ENCODE measurements around the gene KLHDC4. TPM values are rescaled to one million over a fixed set of nuclear protein-coding genes. Genes with fewer than 3 reads are reported as not detected.

Gene KLHDC4
- total and polyA plus RNA-seq, 5 donors from 2014 or later, result 17.0 to 104 (median 17.5) TPM

GRCh38 chr16:87698241-87698640 is 67.5 kb downstream of the KLHDC4 start:
- Mint-ChIP-seq H3K9me3 (no peaks in the 10 kb centered on the region), H3K27ac (peak overlapping the region in 2 of 3 donors; percentile 41 to 72), H3K36me3 (no peaks in the 10 kb centered on the region), H3K4me1 (peaks cover 0 to 42% (median 20%) of the 10 kb centered on the region in 4 donors), H3K4me3 (peak overlapping the region in 1 of 4 donors; percentile 63), H3K27me3 (no peaks in the 10 kb centered on the region)
- H3K9me3 ChIP-seq (ENCODE audit: control insufficient read depth in 2 of 2, low read length in 2 of 2), result no peaks in the 10 kb centered on the region
- peak in 1 of 2 donors; percentile 8 for ATAC-seq (ENCODE audit: low read depth in 2 of 2)
- no peaks in the 10 kb centered on the region for H3K27me3 ChIP-seq (ENCODE audit: control insufficient read depth, insufficient read depth, low read length)
- peaks cover 9% of the 10 kb centered on the region for H3K36me3 ChIP-seq (ENCODE audit: control insufficient read depth, insufficient read depth, low read length)
- no peak overlapping the region for H3K4me3 ChIP-seq (ENCODE audit: low read depth, low read length)
- peaks cover 28% of the 10 kb centered on the region for H3K4me1 ChIP-seq (ENCODE audit: control insufficient read depth, insufficient read depth, low read length, poor library complexity, severe bottlenecking)
- H3K27ac ChIP-seq (ENCODE audit: insufficient read depth, low read length, poor library complexity, severe bottlenecking), result no peak overlapping the region
- DNase-seq, result peak in 1 of 3 donors; percentile 32

- H3K4me3 Mint-ChIP-seq, result no peak overlapping the region
- H3K27ac ChIP-seq (ENCODE audit: insufficient read depth, low read length, poor library complexity, severe bottlenecking), result no peak overlapping the region
These were observed 68.0 kb downstream of the KLHDC4 start for GRCh38 chr16:87697792-87698191.

DNA sequence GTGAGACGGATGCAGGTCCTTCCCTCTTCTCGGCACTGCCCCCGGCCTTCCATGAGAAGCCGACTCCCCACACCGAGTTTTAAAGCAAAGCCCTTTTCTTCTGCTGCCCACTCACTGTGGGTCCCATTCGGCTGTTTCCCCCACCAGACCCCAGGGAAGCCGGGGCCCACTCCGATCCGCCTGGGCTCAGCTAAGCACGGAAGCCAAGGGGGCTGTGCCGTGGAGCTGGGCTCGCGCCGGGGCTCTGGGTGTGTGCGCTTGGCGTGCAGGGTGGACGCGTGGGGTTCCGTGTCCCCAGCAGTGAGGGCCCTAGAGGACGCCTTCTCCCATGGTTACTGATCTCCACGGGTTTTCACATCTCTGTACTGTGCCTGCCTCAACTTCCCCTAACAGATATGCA is 68.5 kb downstream of the KLHDC4 start:
- H3K27ac Mint-ChIP-seq, result peak overlapping the region in 2 of 3 donors; percentile 63 to 88
- no peak overlapping the region for H3K4me3 Mint-ChIP-seq
- no peaks in the 10 kb centered on the region for H3K9me3 ChIP-seq (ENCODE audit: control insufficient read depth in 2 of 2, low read length in 2 of 2)
- H3K4me3 ChIP-seq (ENCODE audit: low read depth, low read length), result no peak overlapping the region
- H3K9me3 Mint-ChIP-seq, result no peaks in the 10 kb centered on the region
- no peaks in the 10 kb centered on the region for H3K27me3 Mint-ChIP-seq
- no peak for ATAC-seq (ENCODE audit: low read depth in 2 of 2)
- H3K4me1 ChIP-seq (ENCODE audit: control insufficient read depth, insufficient read depth, low read length, poor library complexity, severe bottlenecking), result peaks cover 18% of the 10 kb centered on the region
- DNase-seq, result no peak
- no peaks in the 10 kb centered on the region for H3K27me3 ChIP-seq (ENCODE audit: control insufficient read depth, insufficient read depth, low read length)
- H3K4me1 Mint-ChIP-seq, result peaks cover 0 to 33% (median 14%) of the 10 kb centered on the region in 4 donors
- peaks cover 9% of the 10 kb centered on the region for H3K36me3 ChIP-seq (ENCODE audit: control insufficient read depth, insufficient read depth, low read length)
- H3K27ac ChIP-seq (ENCODE audit: insufficient read depth, low read length, poor library complexity, severe bottlenecking), result no peak overlapping the region
- H3K36me3 Mint-ChIP-seq, result no peaks in the 10 kb centered on the region

More at GRCh38 chr16:87697792-87698191, 68.0 kb downstream of the KLHDC4 start:
- H3K4me1 Mint-ChIP-seq, result peaks cover 0 to 39% (median 19%) of the 10 kb centered on the region in 4 donors
- no peaks in the 10 kb centered on the region for H3K36me3 Mint-ChIP-seq
- Histone ChIP-seq H3K4me1 (ENCODE audit: control insufficient read depth, insufficient read depth, low read length, poor library complexity, severe bottlenecking) (peaks cover 23% of the 10 kb centered on the region), H3K4me3 (ENCODE audit: low read depth, low read length) (no peak overlapping the region), H3K27me3 (ENCODE audit: control insufficient read depth, insufficient read depth, low read length) (no peaks in the 10 kb centered on the region), H3K9me3 (ENCODE audit: control insufficient read depth in 2 of 2, low read length in 2 of 2) (no peaks in the 10 kb centered on the region), H3K36me3 (ENCODE audit: control insufficient read depth, insufficient read depth, low read length) (peaks cover 9% of the 10 kb centered on the region)
- no peaks in the 10 kb centered on the region for H3K9me3 Mint-ChIP-seq
- no peaks in the 10 kb centered on the region for H3K27me3 Mint-ChIP-seq
- ATAC-seq (ENCODE audit: low read depth in 2 of 2) (no peak), DNase-seq (no peak)
- peak overlapping the region in 2 of 3 donors; percentile 41 to 88 for H3K27ac Mint-ChIP-seq

GRCh38 chr16:87696726-87697125 is 69.1 kb downstream of the KLHDC4 start:
- peaks cover 9% of the 10 kb centered on the region for H3K36me3 ChIP-seq (ENCODE audit: control insufficient read depth, insufficient read depth, low read length)
- no peaks in the 10 kb centered on the region for H3K9me3 Mint-ChIP-seq
- ATAC-seq (ENCODE audit: low read depth in 2 of 2) (no peak), DNase-seq (no peak)
- H3K4me3 Mint-ChIP-seq, result no peak overlapping the region
- no peak overlapping the region for H3K4me3 ChIP-seq (ENCODE audit: low read depth, low read length)
- H3K4me1 Mint-ChIP-seq, result peaks cover 0 to 29% (median 12%) of the 10 kb centered on the region in 4 donors
- H3K27ac Mint-ChIP-seq, result no peak overlapping the region
- H3K27me3 ChIP-seq (ENCODE audit: control insufficient read depth, insufficient read depth, low read length), result no peaks in the 10 kb centered on the region
- H3K27me3 Mint-ChIP-seq, result no peaks in the 10 kb centered on the region
- H3K27ac ChIP-seq (ENCODE audit: insufficient read depth, low read length, poor library complexity, severe bottlenecking), result no peak overlapping the region
- no peaks in the 10 kb centered on the region for H3K9me3 ChIP-seq (ENCODE audit: control insufficient read depth in 2 of 2, low read length in 2 of 2)
- H3K4me1 ChIP-seq (ENCODE audit: control insufficient read depth, insufficient read depth, low read length, poor library complexity, severe bottlenecking), result peaks cover 13% of the 10 kb centered on the region
- H3K36me3 Mint-ChIP-seq, result no peaks in the 10 kb centered on the region

- peaks cover 0 to 20% (median 11%) of the 10 kb centered on the region in 4 donors for H3K4me1 Mint-ChIP-seq
- H3K27me3 ChIP-seq (ENCODE audit: control insufficient read depth, insufficient read depth, low read length), result no peaks in the 10 kb centered on the region
- DNase-seq, result no peak
- peaks cover 13% of the 10 kb centered on the region for H3K4me1 ChIP-seq (ENCODE audit: control insufficient read depth, insufficient read depth, low read length, poor library complexity, severe bottlenecking)
- H3K4me3 ChIP-seq (ENCODE audit: low read depth, low read length), result no peak overlapping the region
- no peaks in the 10 kb centered on the region for H3K36me3 Mint-ChIP-seq
- H3K9me3 ChIP-seq (ENCODE audit: control insufficient read depth in 2 of 2, low read length in 2 of 2), result no peaks in the 10 kb centered on the region
- no peak for ATAC-seq (ENCODE audit: low read depth in 2 of 2)
- H3K27ac Mint-ChIP-seq, result no peak overlapping the region
- no peak overlapping the region for H3K27ac ChIP-seq (ENCODE audit: insufficient read depth, low read length, poor library complexity, severe bottlenecking)
- peaks cover 9% of the 10 kb centered on the region for H3K36me3 ChIP-seq (ENCODE audit: control insufficient read depth, insufficient read depth, low read length)
- H3K27me3 Mint-ChIP-seq, result no peaks in the 10 kb centered on the region
- H3K9me3 Mint-ChIP-seq, result no peaks in the 10 kb centered on the region
- H3K4me3 Mint-ChIP-seq, result no peak overlapping the region
These were observed 70.3 kb downstream of the KLHDC4 start for GRCh38 chr16:87695534-87695933.

DNA sequence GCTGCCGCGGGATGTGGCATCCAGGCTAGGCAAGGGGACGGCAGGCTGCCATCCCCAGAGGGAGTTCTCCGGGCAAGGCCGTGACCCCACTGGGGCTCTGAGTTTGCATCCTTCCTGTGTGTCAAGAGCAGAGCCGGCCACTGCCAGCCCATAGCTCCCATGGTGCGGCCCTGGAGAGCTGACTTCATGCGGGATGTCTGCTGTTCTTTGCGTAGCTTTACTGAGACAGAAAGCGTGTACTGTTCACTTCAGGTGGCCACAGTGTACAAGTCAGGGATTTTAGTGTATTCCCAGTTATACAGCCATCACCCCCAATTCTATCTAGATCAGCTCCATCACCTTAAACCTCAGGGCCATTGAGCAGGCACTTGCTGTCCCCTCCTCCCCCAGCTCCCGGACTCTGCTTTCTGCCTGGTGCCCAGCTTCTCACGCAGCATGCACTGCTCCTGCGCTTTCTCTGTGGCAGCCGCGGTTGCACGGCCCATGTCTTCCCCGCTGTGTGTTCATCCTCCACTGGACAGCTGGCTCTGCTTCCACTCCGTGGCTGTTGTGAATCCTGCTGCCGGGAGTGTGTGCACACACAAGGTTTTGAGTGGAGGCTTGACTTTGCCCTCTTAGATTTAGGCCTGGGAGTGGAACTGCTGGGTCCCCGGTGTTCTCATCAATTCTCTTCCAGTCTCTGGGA is 71.2 kb downstream of the KLHDC4 start:
- H3K27ac ChIP-seq (ENCODE audit: insufficient read depth, low read length, poor library complexity, severe bottlenecking), result no peak overlapping the region

GRCh38 chr16:87693827-87694226 is 72.0 kb downstream of the KLHDC4 start:
- H3K27me3 ChIP-seq (ENCODE audit: control insufficient read depth, insufficient read depth, low read length), result no peaks in the 10 kb centered on the region
- no peaks in the 10 kb centered on the region for H3K9me3 ChIP-seq (ENCODE audit: control insufficient read depth in 2 of 2, low read length in 2 of 2)
- H3K27ac ChIP-seq (ENCODE audit: insufficient read depth, low read length, poor library complexity, severe bottlenecking), result no peak overlapping the region
- peaks cover 9% of the 10 kb centered on the region for H3K36me3 ChIP-seq (ENCODE audit: control insufficient read depth, insufficient read depth, low read length)
- Mint-ChIP-seq H3K27me3 (no peaks in the 10 kb centered on the region), H3K4me1 (peaks cover 0 to 14% (median 6%) of the 10 kb centered on the region in 4 donors), H3K9me3 (no peaks in the 10 kb centered on the region), H3K4me3 (no peak overlapping the region), H3K27ac (peak overlapping the region in 1 of 3 donors; percentile 32), H3K36me3 (no peaks in the 10 kb centered on the region)
- H3K4me3 ChIP-seq (ENCODE audit: low read depth, low read length), result no peak overlapping the region
- ATAC-seq (ENCODE audit: low read depth in 2 of 2), result no peak
- H3K4me1 ChIP-seq (ENCODE audit: control insufficient read depth, insufficient read depth, low read length, poor library complexity, severe bottlenecking), result peaks cover 9% of the 10 kb centered on the region
- no peak for DNase-seq

More for the DNA sequence above, 71.2 kb downstream of the KLHDC4 start:
- peaks cover 9% of the 10 kb centered on the region for H3K36me3 ChIP-seq (ENCODE audit: control insufficient read depth, insufficient read depth, low read length)
- Mint-ChIP-seq H3K27me3 (no peaks in the 10 kb centered on the region), H3K27ac (no peak overlapping the region), H3K9me3 (no peaks in the 10 kb centered on the region), H3K4me1 (peaks cover 0 to 18% (median 9%) of the 10 kb centered on the region in 4 donors), H3K4me3 (no peak overlapping the region), H3K36me3 (no peaks in the 10 kb centered on the region)
- no peaks in the 10 kb centered on the region for H3K27me3 ChIP-seq (ENCODE audit: control insufficient read depth, insufficient read depth, low read length)
- ATAC-seq (ENCODE audit: low read depth in 2 of 2), result no peak
- H3K4me3 ChIP-seq (ENCODE audit: low read depth, low read length), result no peak overlapping the region
- H3K4me1 ChIP-seq (ENCODE audit: control insufficient read depth, insufficient read depth, low read length, poor library complexity, severe bottlenecking), result peaks cover 13% of the 10 kb centered on the region
- H3K9me3 ChIP-seq (ENCODE audit: control insufficient read depth in 2 of 2, low read length in 2 of 2), result no peaks in the 10 kb centered on the region
- no peak for DNase-seq

DNA sequence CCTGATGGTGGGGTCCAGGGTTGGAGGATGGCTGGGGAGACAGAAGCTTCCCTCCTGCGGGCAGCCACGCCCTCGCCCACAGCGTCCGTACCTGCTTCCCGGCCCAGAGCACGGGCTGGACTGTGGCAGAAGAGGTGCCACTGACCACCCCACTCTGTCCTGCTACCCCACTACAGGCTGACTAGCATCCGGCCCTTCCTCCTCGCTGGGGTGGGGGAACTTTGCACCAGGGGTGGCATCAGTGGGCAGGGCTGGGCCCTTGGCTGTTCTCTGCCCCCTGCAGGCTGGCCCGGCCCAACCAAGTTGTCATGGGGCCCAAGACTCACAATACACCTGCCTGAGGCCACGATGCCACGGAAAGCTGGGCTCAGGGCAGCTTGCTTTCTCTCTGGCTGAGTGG is 73.0 kb downstream of the KLHDC4 start:
- Histone ChIP-seq H3K27me3 (ENCODE audit: control insufficient read depth, insufficient read depth, low read length) (no peaks in the 10 kb centered on the region), H3K4me1 (ENCODE audit: control insufficient read depth, insufficient read depth, low read length, poor library complexity, severe bottlenecking) (no peaks in the 10 kb centered on the region), H3K9me3 (ENCODE audit: control insufficient read depth in 2 of 2, low read length in 2 of 2) (no peaks in the 10 kb centered on the region), H3K36me3 (ENCODE audit: control insufficient read depth, insufficient read depth, low read length) (peaks cover 9% of the 10 kb centered on the region), H3K4me3 (ENCODE audit: low read depth, low read length) (no peak overlapping the region), H3K27ac (ENCODE audit: insufficient read depth, low read length, poor library complexity, severe bottlenecking) (no peak overlapping the region)
- Mint-ChIP-seq H3K27me3 (no peaks in the 10 kb centered on the region), H3K9me3 (no peaks in the 10 kb centered on the region), H3K27ac (no peak overlapping the region), H3K4me1 (peaks cover 0 to 4% (median 0%) of the 10 kb centered on the region in 4 donors), H3K36me3 (no peaks in the 10 kb centered on the region), H3K4me3 (no peak overlapping the region)
- ATAC-seq (ENCODE audit: low read depth in 2 of 2) (no peak), DNase-seq (no peak)

Data from CD4-positive, CD25-positive, alpha-beta regulatory T cell (primary cell).